Measurements from ENCODE around the gene CRYZ.

GRCh38 chr1:74773582-74773981, 40.7 kb upstream of the CRYZ start:
- no peak for TF ChIP-seq POLR2A (IDR thresholded peaks at IDR 0.05; ENCODE audit: low read length)
- TF ChIP-seq GATA1 (IDR thresholded peaks at IDR 0.05; ENCODE audit: low read depth, low read length) = no peak
